Activated naive CD8-positive, alpha-beta T cell treated with anti-CD3 and anti-CD28 coated beads, Interleukin-2, amount 50 U/mL, for 24 hours (primary cell): ENCODE data around the gene WDTC1.
"Not testable (repeated sequence)": the region's sequence is repeated elsewhere in the genome, so short reads cannot be mapped to it uniquely, and the experiment has no call there.

ENCODE experiments used
- ATAC-seq: fragments of 150-1000 bp; cut with Tn5 transposase; one replicate; pipeline ENCODE4 v1.10.0; 2021
- DNase-seq: peaks from one replicate; pipeline ENCODE4 v3.0.0; 2021
- H3K27ac Mint-ChIP-seq: one replicate; pipeline ENCODE4 v1.8.0; 2021; ENCODE audit warnings: mild to moderate bottlenecking, mixed read lengths
- H3K27me3 Mint-ChIP-seq: one replicate; pipeline ENCODE4 v1.8.0; 2021; ENCODE audit warnings: mixed read lengths
- H3K36me3 Mint-ChIP-seq: one replicate; pipeline ENCODE4 v1.8.0; 2021; ENCODE audit warnings: low read depth, mixed read lengths
- H3K4me1 Mint-ChIP-seq: one replicate; pipeline ENCODE4 v1.8.0; 2021; ENCODE audit warnings: mixed read lengths
- H3K4me3 Mint-ChIP-seq: one replicate; pipeline ENCODE4 v1.8.0; 2021; ENCODE audit warnings: mild to moderate bottlenecking, moderate library complexity, mixed read lengths
- H3K9me3 Mint-ChIP-seq: one replicate; pipeline ENCODE4 v1.8.0; 2021; ENCODE audit warnings: mixed read lengths

WDTC1 gene

GRCh38 chr1:27234049-27234882 is at the start of gene WDTC1:
Gene WDTC1, plus strand, starts transcription at chr1:27234632. Its CDS starts 26,423 bp downstream, at chr1:27261055.
- no peaks in the 10 kb centered on the region for H3K36me3 Mint-ChIP-seq
- DNase-seq (peak; percentile 97), ATAC-seq (peak; percentile 97)
- H3K27ac Mint-ChIP-seq = peak within 1 kb of the TSS; percentile 93
- H3K4me1 Mint-ChIP-seq = peaks cover 29% of the 10 kb centered on the region
- no peaks in the 10 kb centered on the region for H3K27me3 Mint-ChIP-seq
- H3K4me3 Mint-ChIP-seq = peak within 1 kb of the TSS; percentile 91
- H3K9me3 Mint-ChIP-seq = no peaks in the 10 kb centered on the region

GRCh38 chr1:27184665-27185064 is 49.8 kb upstream of the WDTC1 start:
- not testable (repeated sequence) for H3K4me1 Mint-ChIP-seq, H3K27me3 Mint-ChIP-seq, H3K4me3 Mint-ChIP-seq, H3K27ac Mint-ChIP-seq, H3K36me3 Mint-ChIP-seq, ATAC-seq, DNase-seq
- peaks cover 13% of the 10 kb centered on the region for H3K9me3 Mint-ChIP-seq

- no peak overlapping the region for H3K27ac Mint-ChIP-seq
- H3K27me3 Mint-ChIP-seq = peaks cover 5% of the 10 kb centered on the region
- ATAC-seq = no peak
- DNase-seq = no peak
- no peaks in the 10 kb centered on the region for H3K36me3 Mint-ChIP-seq
- H3K9me3 Mint-ChIP-seq = no peaks in the 10 kb centered on the region
- H3K4me3 Mint-ChIP-seq = no peak overlapping the region
- no peaks in the 10 kb centered on the region for H3K4me1 Mint-ChIP-seq
These were observed 42.3 kb upstream of the WDTC1 start for GRCh38 chr1:27192039-27192529.

GRCh38 chr1:27193194-27193593 is 41.2 kb upstream of the WDTC1 start:
- H3K36me3 Mint-ChIP-seq = no peaks in the 10 kb centered on the region
- H3K4me1 Mint-ChIP-seq = peaks cover 5% of the 10 kb centered on the region
- H3K27ac Mint-ChIP-seq = no peak overlapping the region
- ATAC-seq = no peak
- no peak for DNase-seq
- peaks cover 5% of the 10 kb centered on the region for H3K27me3 Mint-ChIP-seq
- no peaks in the 10 kb centered on the region for H3K9me3 Mint-ChIP-seq
- no peak overlapping the region for H3K4me3 Mint-ChIP-seq

GRCh38 chr1:27201295-27201694 is 33.1 kb upstream of the WDTC1 start:
- Mint-ChIP-seq H3K27ac (no peak overlapping the region), H3K4me3 (no peak overlapping the region), H3K4me1 (peaks cover 6% of the 10 kb centered on the region), H3K36me3 (no peaks in the 10 kb centered on the region), H3K9me3 (no peaks in the 10 kb centered on the region), H3K27me3 (no peaks in the 10 kb centered on the region)
- no peak for ATAC-seq
- DNase-seq = no peak

- Mint-ChIP-seq H3K9me3 (no peaks in the 10 kb centered on the region), H3K4me3 (no peak overlapping the region), H3K27ac (no peak overlapping the region), H3K27me3 (no peaks in the 10 kb centered on the region), H3K36me3 (no peaks in the 10 kb centered on the region), H3K4me1 (no peaks in the 10 kb centered on the region)
- no peak for DNase-seq
- ATAC-seq = no peak
These were observed 30.5 kb upstream of the WDTC1 start for GRCh38 chr1:27203946-27204345.

- H3K27me3 Mint-ChIP-seq, H3K4me1 Mint-ChIP-seq, H3K27ac Mint-ChIP-seq, H3K4me3 Mint-ChIP-seq, H3K36me3 Mint-ChIP-seq, DNase-seq, H3K9me3 Mint-ChIP-seq, ATAC-seq: not testable (repeated sequence)
These were observed 27.2 kb upstream of the WDTC1 start for GRCh38 chr1:27207238-27207637.

- DNase-seq, ATAC-seq, H3K4me1 Mint-ChIP-seq, H3K27me3 Mint-ChIP-seq, H3K27ac Mint-ChIP-seq, H3K9me3 Mint-ChIP-seq, H3K36me3 Mint-ChIP-seq, H3K4me3 Mint-ChIP-seq: not testable (repeated sequence)
These were observed 26.1 kb upstream of the WDTC1 start for GRCh38 chr1:27208143-27208850.

- no peak for DNase-seq
- no peaks in the 10 kb centered on the region for H3K9me3 Mint-ChIP-seq
- H3K4me3 Mint-ChIP-seq = no peak overlapping the region
- H3K27me3 Mint-ChIP-seq = no peaks in the 10 kb centered on the region
- H3K36me3 Mint-ChIP-seq = no peaks in the 10 kb centered on the region
- no peaks in the 10 kb centered on the region for H3K4me1 Mint-ChIP-seq
- H3K27ac Mint-ChIP-seq = no peak overlapping the region
- ATAC-seq = no peak
These were observed 18.0 kb upstream of the WDTC1 start for GRCh38 chr1:27216466-27216865.

- H3K27ac Mint-ChIP-seq = no peak overlapping the region
- ATAC-seq = no peak
- no peak overlapping the region for H3K4me3 Mint-ChIP-seq
- H3K36me3 Mint-ChIP-seq = no peaks in the 10 kb centered on the region
- no peaks in the 10 kb centered on the region for H3K27me3 Mint-ChIP-seq
- no peaks in the 10 kb centered on the region for H3K9me3 Mint-ChIP-seq
- H3K4me1 Mint-ChIP-seq = no peaks in the 10 kb centered on the region
- no peak for DNase-seq
These were observed 17.0 kb upstream of the WDTC1 start for GRCh38 chr1:27217401-27217800.

- no peak overlapping the region for H3K27ac Mint-ChIP-seq
- no peaks in the 10 kb centered on the region for H3K36me3 Mint-ChIP-seq
- no peaks in the 10 kb centered on the region for H3K4me1 Mint-ChIP-seq
- no peak for DNase-seq
- ATAC-seq = no peak
- H3K9me3 Mint-ChIP-seq = no peaks in the 10 kb centered on the region
- H3K4me3 Mint-ChIP-seq = no peak overlapping the region
- H3K27me3 Mint-ChIP-seq = no peaks in the 10 kb centered on the region
These were observed 15.7 kb upstream of the WDTC1 start for GRCh38 chr1:27218736-27219135.

- DNase-seq = no peak
- Mint-ChIP-seq H3K36me3 (no peaks in the 10 kb centered on the region), H3K27me3 (no peaks in the 10 kb centered on the region), H3K4me3 (no peak overlapping the region), H3K4me1 (no peaks in the 10 kb centered on the region), H3K9me3 (no peaks in the 10 kb centered on the region), H3K27ac (no peak overlapping the region)
- no peak for ATAC-seq
These were observed 14.3 kb upstream of the WDTC1 start for GRCh38 chr1:27220096-27220495.

- not testable (repeated sequence) for H3K27me3 Mint-ChIP-seq, ATAC-seq, H3K4me1 Mint-ChIP-seq, H3K36me3 Mint-ChIP-seq, DNase-seq, H3K9me3 Mint-ChIP-seq, H3K4me3 Mint-ChIP-seq, H3K27ac Mint-ChIP-seq
These were observed 13.5 kb upstream of the WDTC1 start for GRCh38 chr1:27220702-27221497.

- Mint-ChIP-seq H3K27ac (no peak overlapping the region), H3K36me3 (no peaks in the 10 kb centered on the region), H3K4me3 (no peak overlapping the region), H3K27me3 (no peaks in the 10 kb centered on the region), H3K9me3 (no peaks in the 10 kb centered on the region), H3K4me1 (no peaks in the 10 kb centered on the region)
- ATAC-seq (no peak), DNase-seq (no peak)
These were observed 8.8 kb upstream of the WDTC1 start for GRCh38 chr1:27225621-27226020.
